ENCODE data around the gene MRPS17.

DNA sequence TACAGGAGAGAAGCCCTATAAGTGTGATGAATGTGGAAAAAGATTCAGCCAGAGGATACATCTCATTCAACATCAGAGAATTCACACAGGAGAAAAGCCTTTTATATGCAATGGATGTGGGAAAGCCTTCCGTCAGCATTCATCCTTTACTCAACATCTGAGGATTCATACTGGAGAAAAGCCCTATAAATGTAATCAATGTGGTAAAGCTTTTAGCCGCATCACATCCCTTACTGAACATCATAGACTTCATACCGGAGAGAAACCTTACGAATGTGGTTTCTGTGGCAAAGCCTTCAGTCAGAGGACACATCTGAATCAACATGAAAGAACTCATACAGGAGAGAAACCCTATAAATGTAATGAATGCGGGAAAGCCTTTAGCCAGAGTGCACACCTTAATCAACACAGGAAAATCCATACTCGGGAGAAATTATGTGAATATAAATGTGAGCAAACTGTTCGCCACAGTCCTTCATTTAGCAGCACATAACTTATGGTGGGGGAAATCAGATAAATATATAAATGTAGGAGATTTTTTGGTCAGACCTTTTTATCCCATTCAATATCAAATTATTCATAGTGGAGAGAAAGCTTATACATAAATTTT is 12.1 kb upstream of the MRPS17 start:
- TF ChIP-seq EZH2 (IDR thresholded peaks at IDR 0.05; ENCODE audit: borderline replicate concordance, insufficient read depth, low read depth, low read length, poor library complexity, severe bottlenecking) = no peak
- TF ChIP-seq, protein P1, sequence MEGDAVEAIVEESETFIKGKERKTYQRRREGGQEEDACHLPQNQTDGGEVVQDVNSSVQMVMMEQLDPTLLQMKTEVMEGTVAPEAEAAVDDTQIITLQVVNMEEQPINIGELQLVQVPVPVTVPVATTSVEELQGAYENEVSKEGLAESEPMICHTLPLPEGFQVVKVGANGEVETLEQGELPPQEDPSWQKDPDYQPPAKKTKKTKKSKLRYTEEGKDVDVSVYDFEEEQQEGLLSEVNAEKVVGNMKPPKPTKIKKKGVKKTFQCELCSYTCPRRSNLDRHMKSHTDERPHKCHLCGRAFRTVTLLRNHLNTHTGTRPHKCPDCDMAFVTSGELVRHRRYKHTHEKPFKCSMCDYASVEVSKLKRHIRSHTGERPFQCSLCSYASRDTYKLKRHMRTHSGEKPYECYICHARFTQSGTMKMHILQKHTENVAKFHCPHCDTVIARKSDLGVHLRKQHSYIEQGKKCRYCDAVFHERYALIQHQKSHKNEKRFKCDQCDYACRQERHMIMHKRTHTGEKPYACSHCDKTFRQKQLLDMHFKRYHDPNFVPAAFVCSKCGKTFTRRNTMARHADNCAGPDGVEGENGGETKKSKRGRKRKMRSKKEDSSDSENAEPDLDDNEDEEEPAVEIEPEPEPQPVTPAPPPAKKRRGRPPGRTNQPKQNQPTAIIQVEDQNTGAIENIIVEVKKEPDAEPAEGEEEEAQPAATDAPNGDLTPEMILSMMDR (IDR thresholded peaks at IDR 0.05) = no peak
